Measurements from ENCODE around the gene WDR35.
A peak's percentile ranks its signal among the peaks of the same experiment; 100 is the strongest.

The WDR35 gene

GRCh38 chr2:19989667-19990415, at the start of gene WDR35:
WDR35 (minus strand) TSS chr2:19990105; CDS start chr2:19990015, 90 bp downstream.
- DNase-seq (ENCODE audit: low read depth in 2 of 2) = peak; percentile 76 to 89

GRCh38 chr2:20037660-20038059, 47.8 kb upstream of the WDR35 start:
- no peak for DNase-seq (ENCODE audit: low read depth in 2 of 2)

- no peak for DNase-seq (ENCODE audit: low read depth in 2 of 2)
These were observed 46.2 kb upstream of the WDR35 start for GRCh38 chr2:20035955-20036666.

GRCh38 chr2:20034821-20035220, 44.9 kb upstream of the WDR35 start:
- DNase-seq (ENCODE audit: low read depth in 2 of 2) = no peak

GRCh38 chr2:20034218-20034617, 44.3 kb upstream of the WDR35 start:
- DNase-seq (ENCODE audit: low read depth in 2 of 2) = no peak

GRCh38 chr2:20033322-20033721, 43.4 kb upstream of the WDR35 start:
- no peak for DNase-seq (ENCODE audit: low read depth in 2 of 2)

- no peak for DNase-seq (ENCODE audit: low read depth in 2 of 2)
These were observed 40.3 kb upstream of the WDR35 start for GRCh38 chr2:20030224-20030623.

- no peak for DNase-seq (ENCODE audit: low read depth in 2 of 2)
These were observed 38.0 kb upstream of the WDR35 start for GRCh38 chr2:20027705-20028434.

- DNase-seq (ENCODE audit: low read depth in 2 of 2) = no peak
These were observed 37.4 kb upstream of the WDR35 start for GRCh38 chr2:20027260-20027677.

GRCh38 chr2:20025065-20025786, 35.3 kb upstream of the WDR35 start:
- DNase-seq (ENCODE audit: low read depth in 2 of 2) = no peak

- no peak for DNase-seq (ENCODE audit: low read depth in 2 of 2)
These were observed 33.8 kb upstream of the WDR35 start for GRCh38 chr2:20023688-20024087.

GRCh38 chr2:20021405-20022009, 31.6 kb upstream of the WDR35 start:
- DNase-seq (ENCODE audit: low read depth in 2 of 2) = no peak

GRCh38 chr2:20019747-20020146, 29.8 kb upstream of the WDR35 start:
- no peak for DNase-seq (ENCODE audit: low read depth in 2 of 2)

- no peak for DNase-seq (ENCODE audit: low read depth in 2 of 2)
These were observed 28.8 kb upstream of the WDR35 start for GRCh38 chr2:20018601-20019152.

- no peak for DNase-seq (ENCODE audit: low read depth in 2 of 2)
These were observed 26.4 kb upstream of the WDR35 start for GRCh38 chr2:20016346-20016745.

GRCh38 chr2:20015482-20016083, 25.7 kb upstream of the WDR35 start:
- no peak for DNase-seq (ENCODE audit: low read depth in 2 of 2)

GRCh38 chr2:20013126-20013849, 23.4 kb upstream of the WDR35 start:
- DNase-seq (ENCODE audit: low read depth in 2 of 2) = no peak

- no peak for DNase-seq (ENCODE audit: low read depth in 2 of 2)
These were observed 22.6 kb upstream of the WDR35 start, which contains the start of gene MATN3 for GRCh38 chr2:20012282-20013125. MATN3 (minus strand) TSS chr2:20012668; CDS start chr2:20012631, 37 bp downstream.

- DNase-seq (ENCODE audit: low read depth in 2 of 2) = no peak
These were observed 22.1 kb upstream of the WDR35 start for GRCh38 chr2:20012032-20012281.

All from stimulated activated CD4-positive, alpha-beta T cell treated with anti-CD3 and anti-CD28 coated beads, Interleukin-15, amount 100 ng/mL, for 48 hours (primary cell).